Common myeloid progenitor, CD34-positive (primary cell): ENCODE results near the gene LTB.

Source experiments
- CTCF ChIA-PET: fragments of 350-600 bp; sonication (Branson Sonifier 250); formaldehyde crosslinking; loops from one replicate; lab custom pipeline; 2021; ENCODE audit warnings: antibody characterized with exemption; lab: Charles Lee
- POLR2A ChIA-PET: fragments of 350-600 bp; sonication (Branson Sonifier 250); formaldehyde crosslinking; loops from one replicate; lab custom pipeline; 2021; ENCODE audit warnings: antibody characterized with exemption; lab: Charles Lee
- DNase-seq, 3 donors: peaks; one replicate each; pipeline versions ENCODE4 v3.0.0 to v3.0.0-alpha.2; 2013
- H3K27ac ChIP-seq, 2 experiments: 1 replicate in 1 of 2; 2 replicates in 1 of 2; pipeline ENCODE4 v1.7.0; 2013; ENCODE audit warnings: inconsistent platforms in 2 of 2, low read length in 2 of 2, mild to moderate bottlenecking in 2 of 2, low read depth in 1 of 2, moderate library complexity in 1 of 2; ENCODE audit not compliant: severe bottlenecking in 2 of 2, insufficient read depth in 1 of 2, poor library complexity in 1 of 2
- H3K27me3 ChIP-seq, 5 experiments: replicated peaks in 2 of 5; 1 replicate in 3 of 5; 2 replicates in 2 of 5; pipeline versions ENCODE4 v1.6.1 to v1.7.0; 2013; ENCODE audit warnings: low read length in 4 of 5, mild to moderate bottlenecking in 2 of 5, moderate library complexity in 2 of 5, inconsistent platforms in 1 of 5; ENCODE audit not compliant: insufficient read depth in 5 of 5, control insufficient read depth in 4 of 5
- H3K36me3 ChIP-seq, 4 experiments: 1 replicate in 2 of 4; 2 replicates in 2 of 4; pipeline versions ENCODE4 v1.6.1 to v1.7.0; 2013; ENCODE audit warnings: low read length in 3 of 4, control low read depth in 1 of 4, mild to moderate bottlenecking in 1 of 4; ENCODE audit not compliant: control insufficient read depth in 4 of 4, insufficient read depth in 4 of 4
- H3K4me1 ChIP-seq, 4 experiments: 1 replicate in 3 of 4; 2 replicates in 1 of 4; pipeline versions ENCODE4 v1.6.1 to v1.7.1; 2013; ENCODE audit warnings: low read length in 3 of 4, mild to moderate bottlenecking in 3 of 4, control low read depth in 1 of 4, inconsistent platforms in 1 of 4, moderate library complexity in 1 of 4; ENCODE audit not compliant: control insufficient read depth in 4 of 4, insufficient read depth in 4 of 4; ENCODE audit errors: control extremely low read depth in 1 of 4
- H3K4me3 ChIP-seq, 7 experiments: 1 replicate in 4 of 7; 2 replicates in 3 of 7; pipeline versions ENCODE4 v1.5.1 to v1.7.0; 2013; ENCODE audit warnings: mild to moderate bottlenecking in 7 of 7, low read length in 6 of 7, moderate library complexity in 6 of 7, inconsistent platforms in 2 of 7, low read depth in 2 of 7, control low read depth in 1 of 7; ENCODE audit not compliant: insufficient read depth in 4 of 7, control insufficient read depth in 1 of 7; ENCODE audit errors: extremely low read depth in 1 of 7
- H3K9me3 ChIP-seq, 5 experiments: 1 replicate in 4 of 5; 2 replicates in 1 of 5; pipeline versions ENCODE4 v1.6.1 to v1.7.1; 2013; ENCODE audit warnings: low read length in 4 of 5, mild to moderate bottlenecking in 2 of 5, inconsistent platforms in 1 of 5, low read depth in 1 of 5, moderate library complexity in 1 of 5; ENCODE audit not compliant: control insufficient read depth in 4 of 5, insufficient read depth in 2 of 5; ENCODE audit errors: control extremely low read depth in 1 of 5
- WGBS: methylation state at CpG from one replicate; pipeline ENCODE4 v1.1.5; 2013; ENCODE audit not compliant: insufficient coverage; 5-methylcytosine and 5-hydroxymethylcytosine counted together

LTB gene

DNA sequence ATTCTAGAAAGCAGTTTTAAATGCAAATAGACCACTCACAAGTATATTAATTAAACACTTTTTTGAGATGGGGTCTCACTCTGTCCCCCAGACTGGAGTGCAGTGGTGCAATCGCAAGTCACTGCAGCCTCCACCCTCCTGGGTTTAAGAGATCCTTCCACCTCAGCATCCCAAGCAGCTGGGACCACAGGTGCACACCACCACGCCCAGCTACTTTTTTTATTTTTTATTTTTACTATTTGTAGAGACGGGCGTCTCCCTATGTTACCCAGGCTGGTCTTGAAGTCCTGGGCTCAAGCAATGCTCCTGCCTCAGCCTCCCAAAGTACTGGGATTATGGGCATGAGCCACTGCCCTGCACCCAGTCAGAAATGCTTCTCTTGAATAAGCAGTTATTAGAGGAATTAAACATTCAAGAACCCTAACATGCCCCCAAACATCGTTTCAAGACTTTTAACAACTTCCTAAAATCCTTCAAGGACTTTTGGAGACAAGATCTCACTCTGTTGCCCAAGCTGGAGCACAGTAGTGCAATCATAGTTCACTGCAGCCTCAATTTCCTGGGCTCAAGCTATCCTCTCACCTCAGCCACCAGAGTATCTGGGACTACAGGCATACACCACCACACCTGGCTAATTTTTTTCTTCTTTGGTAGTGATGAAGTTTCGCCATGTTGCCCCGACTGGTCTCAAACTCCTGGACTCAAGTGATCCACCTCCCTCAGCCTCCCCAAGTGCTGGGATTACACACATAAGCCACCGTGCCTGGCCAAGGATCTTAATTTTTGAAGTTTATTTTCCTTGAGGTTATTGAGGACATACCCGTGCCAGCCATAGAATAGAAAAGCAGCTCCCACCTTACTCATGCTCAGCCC is 50.2 kb downstream of the LTB start:
- Histone ChIP-seq H3K4me1 (no peaks in the 10 kb centered on the region), H3K36me3 (peaks cover 32 to 75% (median 59%) of the 10 kb centered on the region in 4 experiments), H3K27ac (no peak overlapping the region), H3K27me3 (no peaks in the 10 kb centered on the region), H3K9me3 (no peaks in the 10 kb centered on the region), H3K4me3 (no peak overlapping the region)
- WGBS: 85% methylated on average over 7 of the region's 9 CpGs
- ChIA-PET POLR2A (interaction anchor here (0.8 to 0.9 kb wide), 2 partner anchors 9 to 64 kb away, joined by 3 to 4 read pairs; no protein-coding TSS in a partner anchor), CTCF (interaction anchor here (0.7 to 2.1 kb wide), 4 partner anchors 9 to 46 kb away, joined by 3 to 7 read pairs (median 3); partner anchors contain the start of gene DDX39B)
- no peak for DNase-seq

GRCh38 chr6:31531162-31531561 is 51.1 kb downstream of the LTB start:
- no peak overlapping the region for H3K27ac ChIP-seq
- no peaks in the 10 kb centered on the region for H3K27me3 ChIP-seq
- H3K36me3 ChIP-seq: peaks cover 28 to 68% (median 53%) of the 10 kb centered on the region in 4 experiments
- CTCF ChIA-PET: interaction anchor here (1.0 to 2.1 kb wide), 3 partner anchors 10 to 47 kb away, joined by 3 to 7 read pairs (median 3); partner anchors contain the start of gene DDX39B
- POLR2A ChIA-PET: interaction anchor here (0.8 to 0.9 kb wide), 2 partner anchors 10 to 63 kb away, joined by 3 to 4 read pairs; no protein-coding TSS in a partner anchor
- no peaks in the 10 kb centered on the region for H3K4me1 ChIP-seq
- WGBS: 100% methylated on average over 1 of the region's 7 CpGs
- H3K4me3 ChIP-seq: no peak overlapping the region
- no peak for DNase-seq
- no peaks in the 10 kb centered on the region for H3K9me3 ChIP-seq

- H3K36me3 ChIP-seq: peaks cover 28 to 63% (median 48%) of the 10 kb centered on the region in 4 experiments
- POLR2A ChIA-PET: no interaction called here
- H3K4me1 ChIP-seq: peaks cover 0 to 4% (median 0%) of the 10 kb centered on the region in 4 experiments
- no peak for DNase-seq
- no peak overlapping the region for H3K27ac ChIP-seq
- H3K4me3 ChIP-seq: no peak overlapping the region
- H3K9me3 ChIP-seq: no peaks in the 10 kb centered on the region
- no peaks in the 10 kb centered on the region for H3K27me3 ChIP-seq
- CTCF ChIA-PET: interaction anchor here (1.0 to 1.2 kb wide), 2 partner anchors 37 to 47 kb away, joined by 3 read pairs; no protein-coding TSS in a partner anchor
- 96% methylated on average over 4 of the region's 6 CpGs for whole genome bisulfite sequencing
Measured at GRCh38 chr6:31530659-31531058, 51.6 kb downstream of the LTB start.
